ENCODE results near the gene HNF4A.

GRCh38 chr20:44479643-44480042, 124.1 kb downstream of the HNF4A start:
- TF ChIP-seq CTCF (IDR thresholded peaks at IDR 0.05) (no peak), EZH2 (IDR thresholded peaks at IDR 0.05; ENCODE audit: borderline replicate concordance, insufficient read depth, low read depth, low read length, poor library complexity, severe bottlenecking) (no peak)

All from B cell (primary cell).